KMS-11 (cell line): ENCODE measurements around the gene MEGF11.

Experiments used
- H2AFZ ChIP-seq: fragments of 200-600 bp; sonication (generic); 2 replicates; pipeline ENCODE4 v1.6.1; 2016; ENCODE audit warnings: antibody characterized with exemption, mixed run types, low read depth
- H3K27ac ChIP-seq: fragments of 200-600 bp; sonication (generic); 2 replicates; pipeline ENCODE4 v1.6.1; 2016; ENCODE audit warnings: mild to moderate bottlenecking, mixed run types
- H3K27me3 ChIP-seq: fragments of 200-600 bp; sonication (generic); 2 replicates; pipeline ENCODE4 v1.6.1; 2017; ENCODE audit warnings: mild to moderate bottlenecking, low read depth, mixed run types, moderate library complexity; ENCODE audit not compliant: insufficient read depth
- H3K36me3 ChIP-seq: fragments of 200-600 bp; sonication (generic); 2 replicates; pipeline ENCODE4 v1.6.1; 2017; ENCODE audit warnings: mild to moderate bottlenecking, mixed run types; ENCODE audit not compliant: insufficient read depth
- H3K4me1 ChIP-seq: fragments of 200-600 bp; sonication (generic); 2 replicates; pipeline ENCODE4 v1.6.1; 2016; ENCODE audit warnings: mild to moderate bottlenecking, low read depth, mixed run types; ENCODE audit not compliant: poor library complexity, severe bottlenecking
- H3K4me2 ChIP-seq: fragments of 200-600 bp; sonication (generic); 2 replicates; pipeline ENCODE4 v1.7.0; 2016; ENCODE audit warnings: mild to moderate bottlenecking, mixed run types
- H3K4me3 ChIP-seq: fragments of 200-600 bp; sonication (generic); IDR thresholded peaks from 2 replicates; pipeline ENCODE4 v1.6.1; 2017; ENCODE audit warnings: low read depth, low read length, mixed read lengths; ENCODE audit not compliant: insufficient read depth
- H3K79me2 ChIP-seq: fragments of 200-600 bp; sonication (generic); 2 replicates; pipeline ENCODE4 v1.6.1; 2016; ENCODE audit warnings: low read depth, mixed run types; ENCODE audit not compliant: insufficient read depth
- H3K9ac ChIP-seq: fragments of 200-600 bp; sonication (generic); 2 replicates; pipeline ENCODE4 v1.6.1; 2016; ENCODE audit warnings: mild to moderate bottlenecking, mixed run types
- H4K20me1 ChIP-seq: fragments of 200-600 bp; sonication (generic); 2 replicates; pipeline ENCODE4 v1.6.1; 2016; ENCODE audit warnings: mild to moderate bottlenecking, mixed run types; ENCODE audit not compliant: insufficient read depth
- CTCF ChIP-seq: fragments of 200-600 bp; sonication (generic); conservative IDR thresholded peaks from 2 replicates; pipeline ENCODE4 v1.6.1; 2017; ENCODE audit warnings: low read depth, mild to moderate bottlenecking, antibody characterized with exemption, low read length, moderate library complexity, mixed read lengths

MEGF11 gene

GRCh38 chr15:66019368-66019767, 234.2 kb downstream of the MEGF11 start:
- Histone ChIP-seq H3K4me1 (no peaks in the 10 kb centered on the region), H3K4me2 (no peak overlapping the region), H2AFZ (no peak overlapping the region)

GRCh38 chr15:66018488-66018797, 235.1 kb downstream of the MEGF11 start:
- no peak overlapping the region for H3K9ac ChIP-seq
- no peak overlapping the region for H2AFZ ChIP-seq
- no peaks in the 10 kb centered on the region for H3K4me1 ChIP-seq
- no peaks in the 10 kb centered on the region; the same call in 1 of the 2 replicates for H3K27me3 ChIP-seq
- no peak overlapping the region for H3K27ac ChIP-seq
- no peak overlapping the region for H3K4me2 ChIP-seq
- no peaks in the 10 kb centered on the region for H3K79me2 ChIP-seq
- no peaks in the 10 kb centered on the region for H4K20me1 ChIP-seq
- no peak overlapping the region for H3K4me3 ChIP-seq
- no peaks in the 10 kb centered on the region for H3K36me3 ChIP-seq
- TF ChIP-seq CTCF, result no peak

More at GRCh38 chr15:66019368-66019767, 234.2 kb downstream of the MEGF11 start:
- Histone ChIP-seq H3K9ac (no peak overlapping the region), H4K20me1 (no peaks in the 10 kb centered on the region), H3K4me3 (no peak overlapping the region), H3K27me3 (no peaks in the 10 kb centered on the region; the same call in 1 of the 2 replicates), H3K79me2 (no peaks in the 10 kb centered on the region), H3K27ac (no peak overlapping the region), H3K36me3 (no peaks in the 10 kb centered on the region)
- TF ChIP-seq CTCF, result no peak

GRCh38 chr15:66017792-66018487, 235.6 kb downstream of the MEGF11 start:
- Histone ChIP-seq H3K4me2 (no peak overlapping the region), H2AFZ (no peak overlapping the region), H3K4me3 (no peak overlapping the region), H3K27me3 (no peaks in the 10 kb centered on the region; the same call in 1 of the 2 replicates), H3K4me1 (no peaks in the 10 kb centered on the region), H3K9ac (no peak overlapping the region), H3K36me3 (no peaks in the 10 kb centered on the region), H3K27ac (no peak overlapping the region), H3K79me2 (no peaks in the 10 kb centered on the region), H4K20me1 (no peaks in the 10 kb centered on the region)
- no peak for TF ChIP-seq CTCF

- Histone ChIP-seq H3K36me3 (no peaks in the 10 kb centered on the region), H3K4me3 (no peak overlapping the region), H3K9ac (no peak overlapping the region), H3K4me1 (no peaks in the 10 kb centered on the region), H2AFZ (no peak overlapping the region), H3K79me2 (no peaks in the 10 kb centered on the region), H3K4me2 (no peak overlapping the region), H4K20me1 (no peaks in the 10 kb centered on the region), H3K27ac (no peak overlapping the region), H3K27me3 (no peaks in the 10 kb centered on the region; the same call in 1 of the 2 replicates)
- no peak for TF ChIP-seq CTCF
Observed at GRCh38 chr15:66017000-66017399, 236.6 kb downstream of the MEGF11 start.
